Measurements from ENCODE around the gene DST.

The DST gene

GRCh38 chr6:56474532-56474931 lies 168.2 kb downstream of the DST start:
- TF ChIP-seq, protein P1, sequence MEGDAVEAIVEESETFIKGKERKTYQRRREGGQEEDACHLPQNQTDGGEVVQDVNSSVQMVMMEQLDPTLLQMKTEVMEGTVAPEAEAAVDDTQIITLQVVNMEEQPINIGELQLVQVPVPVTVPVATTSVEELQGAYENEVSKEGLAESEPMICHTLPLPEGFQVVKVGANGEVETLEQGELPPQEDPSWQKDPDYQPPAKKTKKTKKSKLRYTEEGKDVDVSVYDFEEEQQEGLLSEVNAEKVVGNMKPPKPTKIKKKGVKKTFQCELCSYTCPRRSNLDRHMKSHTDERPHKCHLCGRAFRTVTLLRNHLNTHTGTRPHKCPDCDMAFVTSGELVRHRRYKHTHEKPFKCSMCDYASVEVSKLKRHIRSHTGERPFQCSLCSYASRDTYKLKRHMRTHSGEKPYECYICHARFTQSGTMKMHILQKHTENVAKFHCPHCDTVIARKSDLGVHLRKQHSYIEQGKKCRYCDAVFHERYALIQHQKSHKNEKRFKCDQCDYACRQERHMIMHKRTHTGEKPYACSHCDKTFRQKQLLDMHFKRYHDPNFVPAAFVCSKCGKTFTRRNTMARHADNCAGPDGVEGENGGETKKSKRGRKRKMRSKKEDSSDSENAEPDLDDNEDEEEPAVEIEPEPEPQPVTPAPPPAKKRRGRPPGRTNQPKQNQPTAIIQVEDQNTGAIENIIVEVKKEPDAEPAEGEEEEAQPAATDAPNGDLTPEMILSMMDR (IDR thresholded peaks at IDR 0.05; ENCODE audit: low read depth, low read length), result no peak
- H3K4me3 ChIP-seq (ENCODE audit: low read depth, low read length), result no peak overlapping the region
- in situ Hi-C loops (cut with HindIII; ENCODE audit: low sequenced_read_pairs), result no loop called here
- no peak for DNase-seq (ENCODE audit: low read depth, low spot score)

DNA sequence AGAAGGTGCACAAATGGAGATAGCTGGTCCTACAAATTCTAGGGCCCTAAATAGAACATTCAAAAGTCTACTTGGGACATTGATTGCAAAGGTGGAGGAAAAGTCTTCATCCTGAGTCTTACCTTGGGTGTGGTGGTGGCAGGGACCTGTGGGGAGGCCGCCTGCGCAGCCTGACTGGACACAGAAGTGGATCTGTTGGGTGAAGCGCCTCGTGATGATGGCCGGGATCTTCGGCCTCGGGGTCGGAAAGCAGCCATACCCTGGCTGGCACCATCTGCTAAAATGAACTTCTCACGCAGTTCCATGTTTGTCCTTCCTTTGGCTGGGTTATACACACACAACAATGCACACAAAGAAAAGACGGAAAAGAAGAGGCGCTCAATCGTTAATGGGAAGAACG lies 179.2 kb downstream of the DST start:
- no peak for DNase-seq (ENCODE audit: low read depth, low spot score)
- no peak overlapping the region for H3K4me3 ChIP-seq (ENCODE audit: low read depth, low read length)
- TF ChIP-seq, protein P1 (IDR thresholded peaks at IDR 0.05; ENCODE audit: low read depth, low read length), result no peak
- in situ Hi-C loops (cut with HindIII; ENCODE audit: low sequenced_read_pairs), result no loop called here

GRCh38 chr6:56459030-56459805 lies 183.5 kb downstream of the DST start:
- in situ Hi-C loops (cut with HindIII; ENCODE audit: low sequenced_read_pairs), result no loop called here
- no peak for DNase-seq (ENCODE audit: low read depth, low spot score)
- TF ChIP-seq, protein P1 (IDR thresholded peaks at IDR 0.05; ENCODE audit: low read depth, low read length), result no peak
- H3K4me3 ChIP-seq (ENCODE audit: low read depth, low read length), result no peak overlapping the region

DNA sequence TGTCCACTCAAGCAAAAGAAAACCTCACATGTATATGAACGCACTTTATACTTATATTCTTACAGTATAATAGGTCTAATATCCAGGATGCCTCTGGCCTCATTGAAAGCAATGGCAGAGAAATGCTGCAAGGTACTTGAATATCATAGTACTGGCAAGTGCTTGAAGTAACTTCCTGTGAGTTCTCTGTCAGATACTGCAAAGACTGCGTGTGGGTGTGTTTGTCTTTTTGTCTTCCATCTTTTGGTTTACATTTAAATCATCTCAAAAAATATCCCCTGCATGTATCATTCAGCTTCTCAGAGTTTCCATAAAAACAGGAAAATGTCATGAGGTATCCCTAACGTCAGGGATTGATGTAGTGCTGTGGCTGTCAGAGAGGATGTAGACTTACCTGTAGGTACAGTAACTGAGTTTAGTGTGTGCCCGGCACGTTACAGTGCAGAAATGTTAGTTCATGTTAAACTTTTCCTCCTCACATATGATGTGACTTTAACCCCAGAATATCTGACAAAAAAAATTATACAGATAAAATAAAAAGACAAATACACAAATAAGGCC lies 184.3 kb downstream of the DST start:
- H3K4me3 ChIP-seq (ENCODE audit: low read depth, low read length), result no peak overlapping the region
- no peak for DNase-seq (ENCODE audit: low read depth, low spot score)
- TF ChIP-seq, protein P1 (IDR thresholded peaks at IDR 0.05; ENCODE audit: low read depth, low read length), result no peak
- in situ Hi-C loops (cut with HindIII; ENCODE audit: low sequenced_read_pairs), result no loop called here

DNA sequence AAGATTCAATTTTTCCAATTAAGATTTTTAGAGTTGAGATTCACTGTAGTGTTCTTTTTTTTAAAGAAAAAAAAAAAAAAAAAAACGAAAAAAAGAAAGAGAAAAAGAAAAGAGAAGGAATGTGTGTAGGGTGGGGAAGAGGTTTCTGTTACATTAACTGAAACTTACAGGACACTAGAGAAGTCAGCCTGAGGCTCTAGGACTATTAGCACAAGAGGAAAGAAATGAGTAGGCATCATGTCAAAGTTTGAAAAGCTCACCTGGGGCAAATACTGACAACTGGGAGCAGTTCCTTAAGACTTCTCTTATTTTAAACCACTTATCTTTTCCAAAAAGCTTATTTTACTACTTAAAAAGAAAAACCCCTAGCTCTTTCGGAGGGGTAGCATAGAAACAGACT lies 185.9 kb downstream of the DST start:
- in situ Hi-C loops (cut with HindIII; ENCODE audit: low sequenced_read_pairs), result no loop called here
- TF ChIP-seq, protein P1 (IDR thresholded peaks at IDR 0.05; ENCODE audit: low read depth, low read length), result no peak
- DNase-seq (ENCODE audit: low read depth, low spot score), result no peak
- no peak overlapping the region for H3K4me3 ChIP-seq (ENCODE audit: low read depth, low read length)

GRCh38 chr6:56450882-56451739 lies 191.6 kb downstream of the DST start:
- DNase-seq (ENCODE audit: low read depth, low spot score), result peak; percentile 66
- no peak overlapping the region for H3K4me3 ChIP-seq (ENCODE audit: low read depth, low read length)
- TF ChIP-seq, protein P1 (IDR thresholded peaks at IDR 0.05; ENCODE audit: low read depth, low read length), result no peak
- in situ Hi-C loops (cut with HindIII; ENCODE audit: low sequenced_read_pairs), result no loop called here
